Progenitor cell of endocrine pancreas (in vitro differentiated cells): Measurements from ENCODE around the gene TDRD10. TPM values are rescaled to one million over a fixed set of nuclear protein-coding genes. Genes with fewer than 3 reads are reported as not detected.

ENCODE experiments used
- DNase-seq: peaks from one replicate; pipeline ENCODE4 v3.0.0; 2021; ENCODE audit warnings: low spot score; ENCODE audit not compliant: unreplicated experiment
- H3K27ac Mint-ChIP-seq: 2 replicates; pipeline ENCODE4 v1.8.0; 2021; ENCODE audit warnings: mild to moderate bottlenecking, moderate library complexity, mixed read lengths
- H3K27me3 Mint-ChIP-seq: 2 replicates; pipeline ENCODE4 v1.8.0; 2021; ENCODE audit warnings: mixed read lengths
- H3K36me3 Mint-ChIP-seq: 2 replicates; pipeline ENCODE4 v1.8.0; 2022; ENCODE audit warnings: mixed read lengths; ENCODE audit not compliant: insufficient read depth
- H3K4me1 Mint-ChIP-seq: 2 replicates; pipeline ENCODE4 v1.8.0; 2021; ENCODE audit warnings: low read depth, mixed read lengths
- H3K4me3 Mint-ChIP-seq: 2 replicates; pipeline ENCODE4 v1.8.0; 2021; ENCODE audit warnings: low read depth, mild to moderate bottlenecking, moderate library complexity, mixed read lengths
- H3K9me3 Mint-ChIP-seq: 2 replicates; pipeline ENCODE4 v1.8.0; 2021; ENCODE audit warnings: low read depth, mixed read lengths
- total RNA-seq: library from RNA; stranded (reverse); gene quantifications from 2 replicates; pipeline ENCODE4 v1.2.1, GENCODE V29; 2021
- TF ChIP-seq, protein P1 (sequence below): fragments of 200-600 bp; sonication (generic); IDR thresholded peaks from one replicate; pipeline ENCODE4 v1.5.0; 2021; ENCODE audit warnings: antibody characterized with exemption, mild to moderate bottlenecking; ENCODE audit not compliant: unreplicated experiment

TDRD10 gene
- total RNA-seq, 1 donor from 2014 or later, result not detected

DNA sequence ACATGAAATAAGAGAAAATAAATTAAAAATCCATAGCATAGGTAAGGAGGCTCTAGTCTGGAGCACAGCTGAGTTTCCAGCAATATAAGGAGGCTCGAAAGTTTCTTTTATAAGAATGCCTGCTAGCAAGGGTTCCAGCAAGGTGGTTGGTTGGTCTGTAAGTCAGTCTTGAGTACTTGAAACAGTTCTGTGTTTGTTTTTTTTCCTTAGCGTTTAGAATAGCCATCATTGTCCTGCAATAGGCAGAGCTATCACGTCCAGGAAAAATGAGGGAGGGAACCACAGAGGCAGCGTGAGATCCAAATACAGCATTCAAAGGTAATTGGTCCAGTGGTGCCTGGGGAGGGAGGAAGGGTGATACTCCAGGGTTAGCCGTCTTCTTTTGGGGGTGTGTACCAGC lies 48.1 kb downstream of the TDRD10 start:
- no peak overlapping the region for H3K4me3 Mint-ChIP-seq

DNA sequence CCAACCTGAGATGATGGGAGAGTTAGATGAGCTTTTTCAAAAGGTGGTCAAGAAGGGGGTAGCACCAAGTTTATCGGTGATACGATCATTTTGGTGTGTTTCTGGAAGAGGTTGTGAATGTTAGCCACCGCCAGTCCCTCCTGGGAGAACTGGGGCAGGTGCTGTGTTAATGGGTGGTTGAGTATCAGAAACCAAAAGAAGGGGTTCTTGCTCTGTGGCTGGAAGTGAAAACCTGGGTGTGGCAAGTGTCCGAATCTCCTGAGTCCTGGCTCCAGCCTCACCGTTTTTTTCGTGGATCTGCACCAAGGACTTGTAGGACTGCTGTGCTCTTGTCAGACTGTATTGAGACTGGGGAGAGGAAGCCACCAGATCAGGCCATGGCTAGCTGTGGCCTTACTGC lies 48.6 kb downstream of the TDRD10 start:
- Mint-ChIP-seq H3K36me3 (peaks cover 31% of the 10 kb centered on the region), H3K27ac (no peak overlapping the region), H3K9me3 (no peaks in the 10 kb centered on the region), H3K4me1 (peaks cover 30% of the 10 kb centered on the region), H3K27me3 (no peaks in the 10 kb centered on the region), H3K4me3 (no peak overlapping the region)
- DNase-seq, result no peak
- TF ChIP-seq, protein P1, sequence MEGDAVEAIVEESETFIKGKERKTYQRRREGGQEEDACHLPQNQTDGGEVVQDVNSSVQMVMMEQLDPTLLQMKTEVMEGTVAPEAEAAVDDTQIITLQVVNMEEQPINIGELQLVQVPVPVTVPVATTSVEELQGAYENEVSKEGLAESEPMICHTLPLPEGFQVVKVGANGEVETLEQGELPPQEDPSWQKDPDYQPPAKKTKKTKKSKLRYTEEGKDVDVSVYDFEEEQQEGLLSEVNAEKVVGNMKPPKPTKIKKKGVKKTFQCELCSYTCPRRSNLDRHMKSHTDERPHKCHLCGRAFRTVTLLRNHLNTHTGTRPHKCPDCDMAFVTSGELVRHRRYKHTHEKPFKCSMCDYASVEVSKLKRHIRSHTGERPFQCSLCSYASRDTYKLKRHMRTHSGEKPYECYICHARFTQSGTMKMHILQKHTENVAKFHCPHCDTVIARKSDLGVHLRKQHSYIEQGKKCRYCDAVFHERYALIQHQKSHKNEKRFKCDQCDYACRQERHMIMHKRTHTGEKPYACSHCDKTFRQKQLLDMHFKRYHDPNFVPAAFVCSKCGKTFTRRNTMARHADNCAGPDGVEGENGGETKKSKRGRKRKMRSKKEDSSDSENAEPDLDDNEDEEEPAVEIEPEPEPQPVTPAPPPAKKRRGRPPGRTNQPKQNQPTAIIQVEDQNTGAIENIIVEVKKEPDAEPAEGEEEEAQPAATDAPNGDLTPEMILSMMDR, result no peak

More for the DNA sequence above, 48.1 kb downstream of the TDRD10 start:
- DNase-seq, result no peak
- TF ChIP-seq, protein P1, result no peak
- no peak overlapping the region for H3K27ac Mint-ChIP-seq
- no peaks in the 10 kb centered on the region for H3K9me3 Mint-ChIP-seq
- peaks cover 30% of the 10 kb centered on the region for H3K4me1 Mint-ChIP-seq
- no peaks in the 10 kb centered on the region for H3K27me3 Mint-ChIP-seq
- peaks cover 30% of the 10 kb centered on the region for H3K36me3 Mint-ChIP-seq

DNA sequence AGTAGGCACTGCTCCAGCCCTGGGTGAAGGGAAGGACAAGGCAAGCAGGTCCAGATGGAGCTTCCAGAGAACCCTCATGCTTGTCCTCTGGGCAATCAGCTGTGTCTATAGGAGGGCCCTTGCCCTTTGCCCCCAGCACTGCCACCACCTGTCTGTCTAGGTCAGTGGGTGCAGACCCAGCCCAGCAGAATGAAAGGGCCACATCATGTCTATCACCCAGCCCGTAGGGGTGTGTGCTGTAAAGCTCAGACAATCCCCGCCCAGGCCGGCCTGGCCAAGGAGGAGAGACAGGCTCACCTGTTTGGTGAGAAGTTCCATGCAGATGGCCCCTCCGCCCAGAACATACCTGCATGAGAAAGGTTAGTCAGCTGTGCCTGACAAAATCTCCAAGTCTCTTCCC lies 49.5 kb downstream of the TDRD10 start:
- TF ChIP-seq, protein P1, result no peak
- Mint-ChIP-seq H3K4me3 (no peak overlapping the region), H3K9me3 (no peaks in the 10 kb centered on the region), H3K4me1 (peaks cover 36% of the 10 kb centered on the region), H3K27ac (no peak overlapping the region), H3K36me3 (peaks cover 32% of the 10 kb centered on the region), H3K27me3 (no peaks in the 10 kb centered on the region)
- DNase-seq, result no peak

DNA sequence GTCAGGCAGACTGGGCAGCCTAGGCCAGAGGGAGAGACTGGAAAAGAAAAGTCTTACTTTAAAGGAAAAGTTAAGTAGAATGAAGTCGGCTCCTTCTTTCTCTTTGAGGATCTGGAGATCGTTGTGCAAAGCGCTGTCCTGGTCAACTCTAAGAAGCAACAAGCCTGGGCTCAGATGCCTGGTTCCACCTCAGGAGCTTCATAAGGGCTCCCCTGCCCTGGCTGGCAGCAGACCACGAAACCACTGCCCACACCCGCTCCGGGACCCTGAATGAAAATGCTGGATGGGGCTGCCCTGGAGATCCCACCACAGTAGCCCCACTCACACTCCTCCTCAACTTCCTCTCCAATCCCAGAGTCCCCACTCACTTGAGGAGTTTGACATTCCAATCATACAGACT lies 50.0 kb downstream of the TDRD10 start:
- Mint-ChIP-seq H3K4me1 (peaks cover 35% of the 10 kb centered on the region), H3K9me3 (no peaks in the 10 kb centered on the region), H3K4me3 (no peak overlapping the region), H3K36me3 (peaks cover 32% of the 10 kb centered on the region), H3K27ac (no peak overlapping the region), H3K27me3 (no peaks in the 10 kb centered on the region)
- TF ChIP-seq, protein P1, result no peak
- no peak for DNase-seq

DNA sequence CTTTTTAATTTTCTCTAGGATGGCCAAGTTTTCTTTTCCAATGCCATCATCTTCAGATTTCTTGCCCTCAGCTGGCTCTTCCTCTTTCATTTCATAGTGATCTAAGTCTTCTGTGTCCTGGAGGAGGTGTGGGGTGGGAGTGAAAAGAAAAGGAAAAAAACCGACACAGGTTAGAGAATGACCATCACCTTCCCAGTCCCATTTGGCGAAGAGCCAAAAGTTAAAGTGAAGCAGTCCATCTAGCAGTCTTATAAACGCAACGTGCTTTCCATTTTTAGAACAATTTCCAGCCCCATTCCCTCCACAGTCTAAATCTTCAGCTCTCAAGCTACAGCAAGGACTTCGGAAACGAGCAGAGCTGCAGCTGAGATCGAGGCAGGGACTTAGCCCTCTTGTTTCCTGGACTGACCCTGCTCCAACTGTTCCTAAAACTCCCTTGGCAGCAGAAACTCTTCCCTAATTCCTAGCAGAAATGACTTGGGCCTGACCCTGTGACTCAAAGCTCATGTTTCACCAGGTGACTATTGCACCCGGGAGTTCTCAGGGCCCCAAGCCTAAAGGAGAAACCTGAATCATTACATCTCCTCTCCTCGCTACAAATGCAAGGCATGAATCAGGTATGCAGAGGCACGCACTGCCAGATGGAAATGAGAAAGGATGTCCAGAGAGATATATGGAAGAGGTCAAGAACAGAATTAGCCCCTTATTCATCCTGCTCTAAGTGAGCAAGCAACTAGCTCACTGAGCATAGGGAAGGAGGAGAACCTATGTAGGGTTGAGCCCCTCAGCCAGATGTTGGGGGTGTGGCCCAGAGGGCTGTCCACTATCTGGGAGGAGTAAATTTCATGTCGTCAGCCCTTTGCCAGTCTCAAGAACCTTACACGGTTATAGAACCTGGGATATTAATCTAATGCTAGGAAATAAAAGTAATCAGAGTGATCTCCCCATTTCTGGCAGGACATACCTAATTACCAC lies 51.3 kb downstream of the TDRD10 start:
- no peak overlapping the region for H3K4me3 Mint-ChIP-seq
- TF ChIP-seq, protein P1, result no peak
- H3K36me3 Mint-ChIP-seq, result peaks cover 32% of the 10 kb centered on the region
- H3K27me3 Mint-ChIP-seq, result no peaks in the 10 kb centered on the region
- H3K27ac Mint-ChIP-seq, result peak overlapping the region; percentile 33
- DNase-seq, result no peak
- peaks cover 30% of the 10 kb centered on the region for H3K4me1 Mint-ChIP-seq
- no peaks in the 10 kb centered on the region for H3K9me3 Mint-ChIP-seq
